H9 (cell line): ENCODE results near the gene CYREN. TPM values are rescaled to one million over a fixed set of nuclear protein-coding genes. Genes with fewer than 3 reads are reported as not detected.

Source experiments
- DNase-seq: peaks from one replicate; pipeline ENCODE4 v3.0.0-alpha.2; 2017
- H2AFZ ChIP-seq: one replicate; pipeline ENCODE4 v1.6.1; 2013; ENCODE audit warnings: mild to moderate bottlenecking, low read length, control low read depth, moderate library complexity
- H2AK5ac ChIP-seq: 2 replicates; pipeline ENCODE4 v1.6.1; 2013; ENCODE audit warnings: low read length, control low read depth, mixed read lengths; ENCODE audit not compliant: insufficient read length
- H2BK120ac ChIP-seq: one replicate; pipeline ENCODE4 v1.6.1; 2013; ENCODE audit warnings: low read depth, mild to moderate bottlenecking, low read length, control low read depth, inconsistent platforms; ENCODE audit not compliant: poor library complexity, severe bottlenecking
- H2BK12ac ChIP-seq: 2 replicates; pipeline ENCODE4 v1.6.1; 2013; ENCODE audit warnings: low read length, control low read depth, mixed read lengths, low read depth; ENCODE audit not compliant: insufficient read length
- H2BK15ac ChIP-seq: 2 replicates; pipeline ENCODE4 v1.6.1; 2013; ENCODE audit warnings: low read depth, low read length, control low read depth
- H2BK20ac ChIP-seq: one replicate; pipeline ENCODE4 v1.6.1; 2013; ENCODE audit warnings: low read depth, mild to moderate bottlenecking, low read length, control low read depth, inconsistent platforms; ENCODE audit not compliant: poor library complexity, severe bottlenecking
- H2BK5ac ChIP-seq: 2 replicates; pipeline ENCODE4 v1.6.1; 2013; ENCODE audit warnings: low read length, control low read depth, mixed read lengths; ENCODE audit not compliant: insufficient read length
- H3K14ac ChIP-seq: 2 replicates; pipeline ENCODE4 v1.6.1; 2013; ENCODE audit warnings: low read length, control low read depth; ENCODE audit not compliant: insufficient read depth
- H3K18ac ChIP-seq: 2 replicates; pipeline ENCODE4 v1.6.1; 2013; ENCODE audit warnings: low read depth, mild to moderate bottlenecking, mixed read lengths, low read length, control low read depth; ENCODE audit not compliant: insufficient read length
- H3K23ac ChIP-seq: 2 replicates; pipeline ENCODE4 v1.6.1; 2013; ENCODE audit warnings: low read length, control low read depth, mixed read lengths, low read depth; ENCODE audit not compliant: insufficient read length
- H3K23me2 ChIP-seq: 2 replicates; pipeline ENCODE4 v1.6.1; 2013; ENCODE audit warnings: low read depth, mild to moderate bottlenecking, mixed read lengths, low read length, control low read depth; ENCODE audit not compliant: insufficient read length, poor library complexity, severe bottlenecking
- H3K27ac ChIP-seq: 2 replicates; pipeline ENCODE4 v1.5.1; 2013; ENCODE audit warnings: low read length, control low read depth, mixed read lengths, low read depth; ENCODE audit not compliant: insufficient read length
- H3K27me3 ChIP-seq: 2 replicates; pipeline ENCODE4 v1.6.1; 2013; ENCODE audit warnings: low read length, control low read depth, inconsistent platforms; ENCODE audit not compliant: insufficient read depth
- H3K4ac ChIP-seq: 2 replicates; pipeline ENCODE4 v1.6.1; 2013; ENCODE audit warnings: low read depth, mild to moderate bottlenecking, control low read depth, inconsistent platforms, low read length, moderate library complexity
- H3K4me1 ChIP-seq: 2 replicates; pipeline ENCODE4 v1.6.1; 2013; ENCODE audit warnings: low read length, control low read depth, inconsistent platforms; ENCODE audit not compliant: insufficient read depth
- H3K4me2 ChIP-seq: 2 replicates; pipeline ENCODE4 v1.6.1; 2013; ENCODE audit warnings: low read length, control low read depth, mixed read lengths; ENCODE audit not compliant: insufficient read length, insufficient read depth
- H3K56ac ChIP-seq: 2 replicates; pipeline ENCODE4 v1.6.1; 2013; ENCODE audit warnings: low read depth, mild to moderate bottlenecking, mixed read lengths, low read length, control low read depth; ENCODE audit not compliant: insufficient read length
- H3K79me1 ChIP-seq: 2 replicates; pipeline ENCODE4 v1.6.1; 2013; ENCODE audit warnings: low read depth, mild to moderate bottlenecking, moderate library complexity, low read length, control low read depth, inconsistent platforms; ENCODE audit not compliant: insufficient read depth, poor library complexity, severe bottlenecking
- H3K79me2 ChIP-seq: 2 replicates; pipeline ENCODE4 v1.6.1; 2013; ENCODE audit warnings: low read length, control low read depth, inconsistent platforms; ENCODE audit not compliant: insufficient read depth
- H3K9ac ChIP-seq: 2 replicates; pipeline ENCODE4 v1.6.1; 2013; ENCODE audit warnings: low read length, control low read depth, mixed read lengths; ENCODE audit not compliant: insufficient read length; ENCODE audit errors: extremely low read depth
- H3K9me3 ChIP-seq: one replicate; pipeline ENCODE4 v1.6.1; 2013; ENCODE audit warnings: low read depth, low read length, inconsistent platforms; ENCODE audit not compliant: control insufficient read depth
- H3T11ph ChIP-seq: one replicate; pipeline ENCODE4 v1.6.1; 2013; ENCODE audit warnings: mild to moderate bottlenecking, low read length, control low read depth, inconsistent platforms
- H4K20me1 ChIP-seq: one replicate; pipeline ENCODE4 v1.6.1; 2013; ENCODE audit not compliant: control insufficient read depth, insufficient read length, insufficient read depth
- H4K5ac ChIP-seq: 2 replicates; pipeline ENCODE4 v1.6.1; 2013; ENCODE audit warnings: low read depth, mild to moderate bottlenecking, mixed read lengths, low read length, control low read depth; ENCODE audit not compliant: insufficient read length
- H4K8ac ChIP-seq: replicated peaks from 2 replicates; pipeline ENCODE4 v1.6.1; 2013; ENCODE audit warnings: low read length, control low read depth, mixed read lengths, low read depth; ENCODE audit not compliant: insufficient read length
- H4K91ac ChIP-seq: 2 replicates; pipeline ENCODE4 v1.6.1; 2013; ENCODE audit warnings: low read depth, mild to moderate bottlenecking, moderate library complexity, mixed read lengths, low read length, control low read depth; ENCODE audit not compliant: insufficient read length
- H3K27ac Mint-ChIP-seq, 3 experiments: 2 replicates in 2 of 3; 3 replicates in 1 of 3; pipeline ENCODE4 v1.8.0; 2020 to 2021; ENCODE audit warnings: mixed read lengths in 3 of 3, mild to moderate bottlenecking in 1 of 3, moderate library complexity in 1 of 3
- H3K27me3 Mint-ChIP-seq: 2 replicates; pipeline ENCODE4 v1.8.0; 2021; ENCODE audit warnings: low read depth, mild to moderate bottlenecking, moderate library complexity, mixed read lengths
- H3K36me3 Mint-ChIP-seq, 3 experiments: 2 replicates in 2 of 3; 3 replicates in 1 of 3; pipeline ENCODE4 v1.8.0; 2020 to 2021; ENCODE audit warnings: low read depth in 3 of 3, mixed read lengths in 3 of 3; ENCODE audit not compliant: insufficient read depth in 1 of 3
- H3K4me1 Mint-ChIP-seq, 2 experiments: 2 replicates each; pipeline ENCODE4 v1.8.0; 2020; ENCODE audit warnings: mixed read lengths in 2 of 2
- H3K4me3 Mint-ChIP-seq, 2 experiments: 2 replicates in 1 of 2; 3 replicates in 1 of 2; pipeline ENCODE4 v1.8.0; 2020 to 2021; ENCODE audit warnings: mild to moderate bottlenecking in 2 of 2, mixed read lengths in 2 of 2, moderate library complexity in 1 of 2
- H3K9me3 Mint-ChIP-seq, 2 experiments: 2 replicates in 1 of 2; 3 replicates in 1 of 2; pipeline ENCODE4 v1.8.0; 2020; ENCODE audit warnings: mild to moderate bottlenecking in 2 of 2, mixed read lengths in 2 of 2, moderate library complexity in 1 of 2
- CTCF ChIP-seq: fragments of 200-600 bp; sonication (generic); conservative IDR thresholded peaks from 3 replicates; pipeline ENCODE4 v1.8.0; 2021; ENCODE audit warnings: antibody characterized with exemption, mild to moderate bottlenecking
- WGBS: extraction: QIAGEN DNeasy Blood & Tissue Kit; methylation state at CpG from one replicate; pipeline ENCODE4 v1.1.7; 2013; ENCODE audit warnings: missing lambda C conversion rate, low lambda C conversion rate, mixed read lengths; ENCODE audit not compliant: insufficient read length; ENCODE audit errors: extremely low coverage; 5-methylcytosine and 5-hydroxymethylcytosine counted together
- microRNA-seq: library from miRNA; unstranded; fragments of <30 nt; microRNA quantifications from one replicate; pipeline ENCODE4, GENCODE V29; 2020; ENCODE audit warnings: borderline microRNAs expressed
- total RNA-seq: library from RNA; stranded (reverse); gene quantifications from 2 replicates; pipeline ENCODE4 v1.2.1, GENCODE V29; 2021

CYREN gene
- total RNA-seq, 1 experiment from 2014 or later: 72.0 TPM

- H2AK5ac ChIP-seq: no peak overlapping the region
- H3K23ac ChIP-seq: no peak overlapping the region
- H3K4me1 ChIP-seq: 0 out of 2 replicates have a peak, but pooled peaks cover 2% of the 10 kb centered on the region
- TF ChIP-seq CTCF: no peak
- no peak overlapping the region for H2AFZ ChIP-seq
- H3K9me3 ChIP-seq: no peaks in the 10 kb centered on the region
- Mint-ChIP-seq H3K4me1 (peaks cover 2 to 7% of the 10 kb centered on the region in 2 experiments; a peak in 2 of 4 replicates), H3K4me3 (no peak overlapping the region), H3K9me3 (peaks cover 13 to 16% of the 10 kb centered on the region in 2 experiments), H3K27me3 (no peaks in the 10 kb centered on the region), H3K27ac (no peak overlapping the region), H3K36me3 (peaks cover 4 to 19% (median 14%) of the 10 kb centered on the region in 3 experiments; a peak in 6 of 7 replicates)
- H3K27me3 ChIP-seq: no peaks in the 10 kb centered on the region
- no peak overlapping the region for H3K4ac ChIP-seq
- no peak for DNase-seq
- H2BK15ac ChIP-seq: no peak overlapping the region
- WGBS: no CpG with 5 or more reads among the region's 1 CpG
- H4K20me1 ChIP-seq: no peaks in the 10 kb centered on the region
- H3T11ph ChIP-seq: no peak overlapping the region
- no peak overlapping the region for H2BK20ac ChIP-seq
- H3K23me2 ChIP-seq: no peaks in the 10 kb centered on the region
- no peak overlapping the region for H4K8ac ChIP-seq
- no peak overlapping the region for H3K9ac ChIP-seq
- H4K91ac ChIP-seq: no peak overlapping the region
- H4K5ac ChIP-seq: no peak overlapping the region
- no peaks in the 10 kb centered on the region for H3K79me2 ChIP-seq
- H2BK12ac ChIP-seq: no peak overlapping the region
- no peak overlapping the region for H3K18ac ChIP-seq
- H3K79me1 ChIP-seq: no peaks in the 10 kb centered on the region
- no peak overlapping the region for H3K27ac ChIP-seq
- no peak overlapping the region for H2BK5ac ChIP-seq
- H3K4me2 ChIP-seq: no peak overlapping the region
- H3K56ac ChIP-seq: no peak overlapping the region
- H3K14ac ChIP-seq: no peak overlapping the region
- H2BK120ac ChIP-seq: no peak overlapping the region
These were observed 53.4 kb downstream of the CYREN start for GRCh38 chr7:135117096-135117495.

Small RNA genes within 50 kb of the gene (microRNA-seq; reads per million reads assigned to microRNA genes)
- gene MIR6509: not detected

Other genes with a start within 250 kb of the CYREN start
- gene AGBL3, start 184.2 kb downstream of the CYREN start, total RNA-seq: 1.2 and 2.4 TPM in 2 replicates
- gene TMEM140, start 22.6 kb downstream of the CYREN start, total RNA-seq: not detected in 2 replicates
- gene WDR91, start 40.8 kb upstream of the CYREN start, total RNA-seq: 7.3 and 9.4 TPM in 2 replicates
- not detected in 2 replicates for gene STRA8, start 63.1 kb upstream of the CYREN start, total RNA-seq